Measurements from ENCODE around the gene GLTP.
A peak's percentile ranks its signal among the peaks of the same experiment; 100 is the strongest.
"Not testable (repeated sequence)": the region's sequence is repeated elsewhere in the genome, so short reads cannot be mapped to it uniquely, and the experiment has no call there.

The GLTP gene, protein sequence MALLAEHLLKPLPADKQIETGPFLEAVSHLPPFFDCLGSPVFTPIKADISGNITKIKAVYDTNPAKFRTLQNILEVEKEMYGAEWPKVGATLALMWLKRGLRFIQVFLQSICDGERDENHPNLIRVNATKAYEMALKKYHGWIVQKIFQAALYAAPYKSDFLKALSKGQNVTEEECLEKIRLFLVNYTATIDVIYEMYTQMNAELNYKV

DNA sequence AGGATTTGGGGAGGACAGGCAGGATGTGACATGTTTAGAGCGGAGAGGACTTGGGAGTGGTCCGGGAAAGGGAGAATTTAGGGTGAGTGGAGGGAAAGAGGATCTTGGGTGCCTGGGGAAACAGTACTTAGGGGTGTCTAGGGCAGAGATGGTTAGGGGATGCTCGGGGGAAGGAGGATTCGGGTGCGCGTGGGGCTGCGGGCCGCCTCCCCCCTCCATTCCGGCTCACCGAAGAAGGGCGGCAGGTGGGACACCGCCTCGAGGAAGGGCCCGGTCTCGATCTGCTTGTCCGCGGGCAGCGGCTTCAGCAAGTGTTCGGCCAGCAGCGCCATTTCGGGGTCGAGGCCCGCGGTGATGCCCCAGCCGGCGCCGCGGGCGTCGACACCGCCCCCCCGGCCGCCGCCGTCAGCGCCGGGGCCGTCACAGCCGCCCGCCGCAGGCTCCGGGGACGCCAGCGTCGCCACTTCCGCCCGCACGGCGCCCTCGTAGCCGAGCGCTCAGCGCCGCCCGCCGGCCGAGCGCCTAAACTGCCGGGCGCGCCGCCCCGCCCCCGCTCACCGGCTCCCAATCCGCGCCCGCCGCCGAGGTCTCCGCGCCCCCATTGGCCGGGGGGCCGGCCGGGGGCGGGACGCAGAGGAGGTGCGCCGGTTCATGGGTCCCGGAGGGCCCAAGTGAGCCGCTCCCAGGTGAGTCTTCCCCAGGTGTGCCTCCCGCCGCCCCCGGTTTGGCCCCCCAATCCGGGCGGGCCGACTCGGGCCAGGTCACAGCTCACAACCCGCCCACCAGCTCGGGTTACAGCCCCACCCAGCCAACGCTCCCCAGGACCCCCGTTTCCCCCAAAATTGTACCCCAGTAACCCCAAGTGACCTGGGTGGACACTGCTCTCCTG, at the start of gene GLTP:
Gene GLTP, minus strand, starts transcription at position 499 of the 889 bp plus-strand sequence. Its CDS starts 167 bp downstream, at position 332.
- peaks cover 45 to 61% (median 53%) of the 10 kb centered on the region in 10 experiments for H3K4me1 ChIP-seq
- peak within 1 kb of the TSS; percentile 78 to 91 (median 88) for H3K9ac ChIP-seq
- peak within 1 kb of the TSS; percentile 62 to 86 (median 81) for H3K27ac ChIP-seq
- peak within 1 kb of the TSS; percentile 81 to 96 (median 88) for H3K4me3 ChIP-seq
- H3K36me3 ChIP-seq: no peaks in the 10 kb centered on the region
- peaks cover 0 to 34% (median 14%) of the 10 kb centered on the region in 11 experiments; a peak in 11 of 22 replicates for H4K20me1 ChIP-seq
- no peaks in the 10 kb centered on the region for H3K9me3 ChIP-seq (replicated peaks in 1 of 11)
- no peaks in the 10 kb centered on the region for H3K27me3 ChIP-seq
- TF ChIP-seq Cebpa-rat (IDR thresholded peaks at IDR 0.05): no peak
- peak within 1 kb of the TSS; percentile 84 to 100 (median 97) for H3K4me2 ChIP-seq

DNA sequence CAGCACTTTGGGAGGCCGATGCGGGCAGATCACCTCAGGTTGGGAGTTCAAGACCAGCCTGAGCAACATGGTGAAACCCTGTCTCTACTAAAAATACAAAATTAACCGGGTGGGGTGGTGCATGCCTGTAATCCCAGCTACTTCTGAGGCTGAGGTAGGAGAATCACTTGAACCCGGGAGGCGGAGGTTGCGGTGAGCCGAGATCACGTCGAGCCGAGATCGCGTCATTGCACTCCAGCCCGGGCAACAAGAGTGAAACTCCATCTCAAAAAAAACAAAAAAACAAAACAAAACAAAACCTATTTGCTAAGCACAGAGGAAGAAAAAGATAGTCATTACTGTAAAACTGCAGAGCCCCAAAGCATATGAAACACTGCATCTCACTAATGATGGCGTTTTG, 49.0 kb upstream of the GLTP start:
- Histone ChIP-seq H3K4me1 (peaks cover 0 to 58% (median 21%) of the 10 kb centered on the region in 10 experiments; a peak in 13 of 20 replicates), H3K36me3 (peaks cover 63 to 96% (median 81%) of the 10 kb centered on the region in 11 experiments), H4K20me1 (peaks cover 0 to 25% (median 0%) of the 10 kb centered on the region in 11 experiments; a peak in 1 of 22 replicates)
- H3K27ac ChIP-seq; H3K9me3 ChIP-seq (replicated peaks in 1 of 11); H3K4me3 ChIP-seq; H3K27me3 ChIP-seq; H3K9ac ChIP-seq; H3K4me2 ChIP-seq: not testable (repeated sequence)

DNA sequence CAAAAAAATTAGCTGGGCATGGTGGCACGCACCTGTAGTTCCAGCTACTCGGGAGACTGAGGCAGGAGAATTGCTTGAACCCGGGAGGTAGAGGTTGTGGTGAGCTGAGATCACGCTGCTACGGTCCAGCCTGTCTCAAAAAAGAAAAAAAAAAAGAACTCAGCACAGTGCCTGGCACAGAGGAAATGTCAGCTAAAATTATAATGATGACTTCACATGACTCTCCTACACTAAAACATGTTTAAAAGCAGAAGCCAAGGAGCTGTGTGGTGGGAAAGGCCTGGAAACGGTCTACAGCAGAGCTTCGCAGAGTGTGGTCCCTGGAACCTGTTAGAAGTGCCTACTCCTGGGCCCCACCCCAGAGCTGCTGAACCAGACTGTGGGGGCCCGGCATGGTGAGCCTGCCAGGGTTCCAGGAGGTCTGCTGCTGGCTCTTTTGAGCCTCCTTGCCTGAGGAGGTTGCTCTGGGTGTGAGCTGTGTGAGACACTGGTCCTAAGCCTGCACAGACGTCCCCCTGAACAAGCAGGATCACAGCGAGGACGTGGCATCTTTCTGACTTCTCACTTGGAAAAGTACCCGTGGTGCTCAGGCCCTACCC, 47.8 kb upstream of the GLTP start:
- H4K20me1 ChIP-seq: peaks cover 0 to 33% (median 0%) of the 10 kb centered on the region in 11 experiments; a peak in 2 of 22 replicates
- H3K36me3 ChIP-seq: peaks cover 51 to 96% (median 77%) of the 10 kb centered on the region in 11 experiments
- H3K27ac ChIP-seq: no peak overlapping the region; a peak in 1 of 22 replicates
- peaks cover 0 to 4% (median 0%) of the 10 kb centered on the region in 11 experiments; a peak in 1 of 22 replicates for H3K9me3 ChIP-seq (replicated peaks in 1 of 11)
- H3K4me3 ChIP-seq: no peak overlapping the region
- no peak overlapping the region for H3K4me2 ChIP-seq
- H3K4me1 ChIP-seq: peaks cover 0 to 47% (median 17%) of the 10 kb centered on the region in 10 experiments; a peak in 13 of 20 replicates
- no peak for TF ChIP-seq Cebpa-rat (IDR thresholded peaks at IDR 0.05)
- 0 out of 22 replicates have a peak overlapping the region, but pooled peaks of 1 of the 11 experiments have one; percentile 18 for H3K9ac ChIP-seq
- no peaks in the 10 kb centered on the region for H3K27me3 ChIP-seq

DNA sequence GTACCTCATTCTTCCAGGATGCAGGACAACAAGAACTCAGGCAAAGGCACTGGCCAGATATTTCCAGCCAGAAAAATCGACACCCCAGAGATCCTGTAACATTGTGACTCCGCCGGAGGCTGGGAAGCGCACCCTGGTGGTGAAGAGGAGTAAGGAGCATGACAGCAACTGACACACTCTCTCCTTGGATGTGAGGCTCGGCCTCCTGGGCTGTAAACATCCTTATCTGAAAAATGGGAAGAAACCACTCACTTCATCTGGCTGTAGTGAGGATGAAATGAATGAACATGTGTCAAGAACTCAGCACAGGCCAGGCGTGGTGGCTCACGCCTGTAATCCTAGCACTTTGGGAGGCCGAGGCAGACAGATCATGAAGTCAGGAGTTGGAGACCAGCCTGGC, 47.3 kb upstream of the GLTP start:
- H3K4me3 ChIP-seq: no peak overlapping the region
- peaks cover 0 to 4% (median 0%) of the 10 kb centered on the region in 11 experiments; a peak in 1 of 22 replicates for H3K9me3 ChIP-seq (replicated peaks in 1 of 11)
- no peak overlapping the region for H3K4me2 ChIP-seq
- H3K27me3 ChIP-seq: no peaks in the 10 kb centered on the region
- peaks cover 0 to 35% (median 0%) of the 10 kb centered on the region in 11 experiments; a peak in 2 of 22 replicates for H4K20me1 ChIP-seq
- H3K27ac ChIP-seq: no peak overlapping the region
- H3K9ac ChIP-seq: no peak overlapping the region
- peaks cover 46 to 95% (median 77%) of the 10 kb centered on the region in 11 experiments for H3K36me3 ChIP-seq
- H3K4me1 ChIP-seq: peaks cover 0 to 42% (median 14%) of the 10 kb centered on the region in 10 experiments; a peak in 13 of 20 replicates
- no peak for TF ChIP-seq Cebpa-rat (IDR thresholded peaks at IDR 0.05)

DNA sequence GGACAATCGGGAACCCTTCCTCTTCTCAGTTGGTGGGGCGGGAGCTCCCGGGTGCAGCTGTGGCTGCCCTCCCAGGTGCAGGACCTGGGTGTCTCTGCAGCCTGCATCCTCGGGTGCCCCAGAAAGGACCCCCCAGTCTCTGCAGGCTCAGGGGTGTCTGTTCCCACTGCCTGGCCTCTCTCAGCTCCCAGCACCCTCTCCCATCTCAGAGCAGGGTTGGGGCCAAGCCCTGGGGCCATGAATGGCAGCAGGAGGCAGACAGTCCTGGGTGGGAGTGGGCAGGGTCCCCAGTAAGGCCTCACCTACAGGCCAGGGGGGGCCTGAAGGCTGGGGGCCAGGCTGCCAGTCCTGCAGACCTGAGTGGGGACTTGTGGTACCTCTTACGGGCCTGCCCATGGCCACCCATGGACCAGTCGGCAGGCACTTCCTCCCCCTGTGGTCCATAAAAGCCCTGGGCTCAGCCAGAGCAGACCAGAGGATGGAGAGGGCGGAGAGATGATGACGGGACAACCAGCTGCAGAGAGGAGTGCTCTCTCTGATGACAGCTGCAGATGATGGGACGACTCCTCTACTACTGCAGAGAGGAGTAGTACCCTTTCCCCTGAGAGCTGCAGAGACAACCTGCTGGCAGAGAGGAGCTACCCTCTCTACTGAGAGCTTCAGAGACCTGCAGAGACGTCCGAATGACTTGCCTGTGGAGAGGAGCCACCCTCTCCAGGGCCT, 46.3 kb upstream of the GLTP start:
- Histone ChIP-seq H3K27ac (no peak overlapping the region), H3K9me3 (replicated peaks in 1 of 11) (peaks cover 0 to 4% (median 0%) of the 10 kb centered on the region in 11 experiments; a peak in 1 of 22 replicates), H3K36me3 (peaks cover 37 to 95% (median 74%) of the 10 kb centered on the region in 11 experiments), H3K27me3 (no peaks in the 10 kb centered on the region), H3K9ac (no peak overlapping the region), H3K4me1 (peaks cover 0 to 35% (median 14%) of the 10 kb centered on the region in 10 experiments; a peak in 13 of 20 replicates), H3K4me3 (no peak overlapping the region), H3K4me2 (no peak overlapping the region; a peak in 1 of 22 replicates), H4K20me1 (peaks cover 0 to 39% (median 0%) of the 10 kb centered on the region in 11 experiments; a peak in 2 of 22 replicates)
- no peak for TF ChIP-seq Cebpa-rat (IDR thresholded peaks at IDR 0.05)

DNA sequence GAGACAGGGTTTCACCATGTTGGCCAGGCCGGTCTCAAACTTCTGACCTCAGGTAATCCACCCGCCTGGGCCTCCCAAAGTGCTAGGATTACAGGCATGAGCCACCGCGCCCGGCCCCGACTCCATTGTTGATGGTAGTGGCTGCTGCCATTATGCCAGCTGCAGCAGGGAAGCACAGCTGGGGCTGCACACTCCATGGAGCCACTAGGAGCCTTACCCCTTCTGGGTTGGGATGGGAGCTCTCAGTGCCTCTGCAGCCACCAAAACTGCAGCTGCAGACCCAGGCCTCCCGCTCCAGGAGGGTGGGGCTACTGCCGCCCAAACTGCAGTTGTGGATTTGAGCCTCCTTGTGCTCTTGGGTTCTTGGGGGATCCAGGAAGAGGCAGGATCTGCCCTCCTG, 45.7 kb upstream of the GLTP start:
- H3K9me3 ChIP-seq (replicated peaks in 1 of 11): peaks cover 0 to 4% (median 0%) of the 10 kb centered on the region in 11 experiments; a peak in 1 of 22 replicates
- H3K4me2 ChIP-seq: no peak overlapping the region; a peak in 1 of 22 replicates
- H4K20me1 ChIP-seq: peaks cover 0 to 44% (median 0%) of the 10 kb centered on the region in 11 experiments; a peak in 3 of 22 replicates
- peaks cover 34 to 95% (median 74%) of the 10 kb centered on the region in 11 experiments for H3K36me3 ChIP-seq
- H3K4me3 ChIP-seq: no peak overlapping the region
- peaks cover 0 to 32% (median 14%) of the 10 kb centered on the region in 10 experiments; a peak in 13 of 20 replicates for H3K4me1 ChIP-seq
- H3K9ac ChIP-seq: no peak overlapping the region
- TF ChIP-seq Cebpa-rat (IDR thresholded peaks at IDR 0.05): no peak
- no peaks in the 10 kb centered on the region for H3K27me3 ChIP-seq
- H3K27ac ChIP-seq: no peak overlapping the region

DNA sequence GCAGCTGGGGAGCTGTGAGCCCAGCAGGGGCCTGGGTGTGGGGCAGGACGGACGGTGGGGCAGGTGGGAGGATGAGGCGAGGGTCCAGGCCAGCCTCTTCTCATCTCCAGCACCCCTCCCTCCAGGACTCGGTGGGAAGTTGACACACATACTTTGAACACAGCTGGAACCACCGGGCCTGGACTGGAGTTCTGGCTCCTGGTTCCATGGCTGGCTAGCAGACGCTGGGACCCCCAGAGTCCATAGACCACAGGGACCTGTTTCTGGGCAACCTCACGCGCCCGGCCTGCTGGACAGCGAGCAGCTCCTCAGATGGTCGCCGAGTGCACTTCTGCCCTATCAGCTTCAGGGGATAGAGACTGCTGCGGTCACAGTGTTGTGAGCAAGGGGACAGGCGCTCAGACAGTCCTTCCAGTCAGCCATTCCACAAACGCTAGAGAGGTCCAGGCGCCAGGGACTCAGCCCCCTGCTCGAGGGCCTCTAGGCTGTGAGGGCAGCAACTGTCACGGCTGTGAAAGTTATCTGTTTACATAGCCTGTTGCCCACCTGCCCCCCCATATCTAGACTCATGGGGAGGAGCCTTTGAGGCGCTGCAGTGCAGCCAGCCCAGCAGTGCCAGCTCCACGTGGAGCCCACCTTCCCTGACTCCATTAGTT, 45.0 kb upstream of the GLTP start:
- no peak overlapping the region; a peak in 1 of 20 replicates for H3K4me3 ChIP-seq
- peaks cover 0 to 4% (median 0%) of the 10 kb centered on the region in 11 experiments; a peak in 1 of 22 replicates for H3K9me3 ChIP-seq (replicated peaks in 1 of 11)
- H3K9ac ChIP-seq: peak overlapping the region in 3 of 11 experiments; percentile 11 to 33 (median 32); a peak in 2 of 22 replicates
- H3K4me1 ChIP-seq: peaks cover 0 to 31% (median 14%) of the 10 kb centered on the region in 10 experiments; a peak in 13 of 20 replicates
- H3K4me2 ChIP-seq: peak overlapping the region in 7 of 11 experiments; percentile 15 to 51 (median 36); a peak in 10 of 22 replicates
- H4K20me1 ChIP-seq: peaks cover 0 to 47% (median 0%) of the 10 kb centered on the region in 11 experiments; a peak in 4 of 22 replicates
- no peaks in the 10 kb centered on the region for H3K27me3 ChIP-seq
- H3K27ac ChIP-seq: peak overlapping the region in 6 of 11 experiments; percentile 2 to 40 (median 28); a peak in 6 of 22 replicates
- no peak for TF ChIP-seq Cebpa-rat (IDR thresholded peaks at IDR 0.05)
- peaks cover 34 to 95% (median 74%) of the 10 kb centered on the region in 11 experiments for H3K36me3 ChIP-seq
